ENCODE measurements around the gene PARP16.

The PARP16 gene

DNA sequence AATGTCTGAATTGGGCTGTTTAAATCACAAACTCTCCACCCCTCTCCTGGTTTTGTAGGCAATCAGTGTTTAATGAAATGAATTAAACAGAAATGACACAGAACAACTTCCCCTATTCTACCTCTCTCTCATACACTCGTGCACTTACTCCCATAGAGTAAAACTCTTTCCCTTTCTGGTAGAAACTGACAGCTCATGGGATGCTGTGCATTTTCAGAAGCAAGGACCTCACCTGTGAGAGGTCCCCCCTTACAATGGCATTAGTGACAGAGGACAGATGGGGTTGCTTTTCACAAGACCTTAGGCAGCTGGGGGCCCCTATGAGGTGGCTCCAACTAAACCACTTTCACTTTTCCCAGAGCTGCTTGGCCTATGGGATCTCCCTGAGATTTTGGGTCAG lies 31.9 kb downstream of the PARP16 start:
- TF ChIP-seq CTCF (IDR thresholded peaks at IDR 0.05; ENCODE audit: control insufficient read depth, extremely low read depth, insufficient read depth), result no peak
- H3K4me3 ChIP-seq (ENCODE audit: low read depth, low read length), result no peak overlapping the region
- DNase-seq (ENCODE audit: low read depth), result no peak

- TF ChIP-seq CTCF (IDR thresholded peaks at IDR 0.05; ENCODE audit: control insufficient read depth, extremely low read depth, insufficient read depth), result no peak
- no peak overlapping the region for H3K4me3 ChIP-seq (ENCODE audit: low read depth, low read length)
- no peak for DNase-seq (ENCODE audit: low read depth)
Observed at GRCh38 chr15:65254356-65254755, 32.3 kb downstream of the PARP16 start.

DNA sequence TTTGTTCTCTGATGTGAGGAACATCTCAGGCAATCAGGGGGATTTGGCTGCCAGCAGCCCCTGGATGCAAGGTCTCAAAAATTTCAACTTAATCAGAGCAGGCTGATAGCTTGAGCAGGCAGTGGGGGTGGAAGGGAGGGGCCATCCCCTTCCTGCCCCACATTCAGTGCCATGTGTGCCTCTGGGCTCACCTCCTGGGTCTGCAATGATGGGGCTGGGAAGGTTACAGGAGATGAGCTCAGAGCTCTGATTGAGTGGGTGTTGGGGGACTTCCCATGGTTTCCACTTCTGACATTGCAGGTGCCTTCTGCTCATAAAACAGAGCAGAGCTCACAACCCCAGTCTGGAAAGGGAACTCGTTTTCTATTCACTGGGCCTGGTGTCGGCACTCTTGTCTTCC lies 37.0 kb downstream of the PARP16 start:
- DNase-seq (ENCODE audit: low read depth), result no peak
- TF ChIP-seq CTCF (IDR thresholded peaks at IDR 0.05; ENCODE audit: control insufficient read depth, extremely low read depth, insufficient read depth), result no peak
- no peak overlapping the region for H3K4me3 ChIP-seq (ENCODE audit: low read depth, low read length)

DNA sequence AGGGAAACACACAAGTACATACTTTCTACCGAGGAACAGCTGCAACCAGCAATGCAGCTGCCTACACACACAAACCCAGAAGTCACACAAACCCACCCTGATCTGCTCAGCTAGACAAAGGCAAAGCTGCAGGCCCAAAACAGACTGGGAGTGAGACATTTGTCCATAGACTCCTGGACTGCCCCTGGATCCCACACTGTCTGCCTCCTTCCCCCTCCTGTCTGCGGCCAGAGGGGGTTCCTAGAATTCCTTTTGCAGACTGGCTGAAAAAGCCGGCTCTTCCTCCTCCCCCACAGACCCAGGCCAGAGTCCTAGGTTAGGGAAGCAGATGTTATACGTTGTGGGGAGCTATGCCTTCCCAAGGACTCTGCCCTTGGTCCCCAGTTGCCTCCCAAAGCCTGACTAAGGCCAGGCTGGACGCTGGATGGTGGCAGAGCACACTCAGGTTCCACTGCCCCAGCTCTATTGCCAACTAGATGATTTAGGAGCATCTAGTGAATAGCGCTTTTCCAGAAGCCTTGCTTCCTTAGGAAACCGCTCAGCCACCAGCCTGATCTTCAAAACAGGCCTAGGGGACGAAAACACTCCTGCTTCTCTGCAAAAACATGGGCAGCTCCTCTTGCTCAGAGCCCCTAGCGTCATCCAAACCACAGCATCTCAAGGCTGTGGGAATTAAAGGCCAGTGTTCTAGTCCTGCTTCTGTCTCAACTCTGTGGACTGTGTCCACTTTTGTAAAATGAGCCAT lies 38.0 kb downstream of the PARP16 start:
- H3K4me3 ChIP-seq (ENCODE audit: low read depth, low read length), result no peak overlapping the region
- DNase-seq (ENCODE audit: low read depth), result no peak
- TF ChIP-seq CTCF (IDR thresholded peaks at IDR 0.05; ENCODE audit: control insufficient read depth, extremely low read depth, insufficient read depth), result no peak

GRCh38 chr15:65246939-65247338 lies 39.7 kb downstream of the PARP16 start:
- no peak for DNase-seq (ENCODE audit: low read depth)
- no peak overlapping the region for H3K4me3 ChIP-seq (ENCODE audit: low read depth, low read length)
- no peak for TF ChIP-seq CTCF (IDR thresholded peaks at IDR 0.05; ENCODE audit: control insufficient read depth, extremely low read depth, insufficient read depth)

- no peak overlapping the region for H3K4me3 ChIP-seq (ENCODE audit: low read depth, low read length)
- DNase-seq (ENCODE audit: low read depth), result no peak
- no peak for TF ChIP-seq CTCF (IDR thresholded peaks at IDR 0.05; ENCODE audit: control insufficient read depth, extremely low read depth, insufficient read depth)
Observed at GRCh38 chr15:65246026-65246714, 40.5 kb downstream of the PARP16 start.

Data from LNCaP clone FGC (cell line).